NCI-H146 (cell line): Measurements from ENCODE around the gene SMG1.
"Not testable (repeated sequence)": the region's sequence is repeated elsewhere in the genome, so short reads cannot be mapped to it uniquely, and the experiment has no call there.

Source experiments
- DNase-seq: peaks from one replicate; lab custom pipeline; 2025; lab: John Stamatoyannopoulos, UW

Gene SMG1

GRCh38 chr16:18759598-18760520 is 166.3 kb downstream of the SMG1 start:
- peak; percentile 50 for DNase-seq

GRCh38 chr16:18757960-18758660 is 168.1 kb downstream of the SMG1 start:
- not testable (repeated sequence) for DNase-seq

GRCh38 chr16:18756639-18757038 is 169.6 kb downstream of the SMG1 start:
- DNase-seq: not testable (repeated sequence)
